OCI-LY7 (cell line): Measurements from ENCODE around the gene MTNR1B.

ENCODE experiments used
- EZH2phosphoT487 ChIP-seq: fragments of 200-600 bp; sonication (generic); IDR thresholded peaks from 2 replicates; pipeline ENCODE4 v1.6.1; 2018; ENCODE audit warnings: low read depth, borderline replicate concordance, mild to moderate bottlenecking, mixed run types, antibody characterized with exemption, low read length, moderate library complexity, mixed read lengths
- TF ChIP-seq, protein P1 (sequence below): fragments of 200-600 bp; sonication (generic); conservative IDR thresholded peaks from 2 replicates; pipeline ENCODE4 v1.5.1; 2014; ENCODE audit warnings: mild to moderate bottlenecking, antibody characterized with exemption, low read length, moderate library complexity, mixed read lengths

DNA sequence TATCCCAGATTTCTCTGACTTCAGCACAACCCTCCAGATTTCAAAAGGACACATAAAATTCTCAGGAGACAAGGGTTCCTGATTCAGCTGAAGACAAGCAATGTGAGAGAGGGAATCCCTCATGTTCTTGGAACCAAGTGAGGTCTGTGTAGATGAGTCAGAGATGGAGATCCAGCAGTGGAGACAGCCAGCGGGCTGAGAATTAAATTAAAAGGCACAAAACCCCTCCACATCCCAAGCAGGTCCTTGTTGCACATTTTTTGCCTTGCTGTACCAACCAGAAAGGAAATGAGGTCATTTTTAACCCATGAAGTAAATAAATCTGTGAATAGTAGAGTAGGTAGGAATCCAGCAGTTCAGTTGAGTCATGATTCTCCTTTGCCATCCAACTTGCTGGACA is 9.7 kb downstream of the MTNR1B start:
- TF ChIP-seq, protein P1, sequence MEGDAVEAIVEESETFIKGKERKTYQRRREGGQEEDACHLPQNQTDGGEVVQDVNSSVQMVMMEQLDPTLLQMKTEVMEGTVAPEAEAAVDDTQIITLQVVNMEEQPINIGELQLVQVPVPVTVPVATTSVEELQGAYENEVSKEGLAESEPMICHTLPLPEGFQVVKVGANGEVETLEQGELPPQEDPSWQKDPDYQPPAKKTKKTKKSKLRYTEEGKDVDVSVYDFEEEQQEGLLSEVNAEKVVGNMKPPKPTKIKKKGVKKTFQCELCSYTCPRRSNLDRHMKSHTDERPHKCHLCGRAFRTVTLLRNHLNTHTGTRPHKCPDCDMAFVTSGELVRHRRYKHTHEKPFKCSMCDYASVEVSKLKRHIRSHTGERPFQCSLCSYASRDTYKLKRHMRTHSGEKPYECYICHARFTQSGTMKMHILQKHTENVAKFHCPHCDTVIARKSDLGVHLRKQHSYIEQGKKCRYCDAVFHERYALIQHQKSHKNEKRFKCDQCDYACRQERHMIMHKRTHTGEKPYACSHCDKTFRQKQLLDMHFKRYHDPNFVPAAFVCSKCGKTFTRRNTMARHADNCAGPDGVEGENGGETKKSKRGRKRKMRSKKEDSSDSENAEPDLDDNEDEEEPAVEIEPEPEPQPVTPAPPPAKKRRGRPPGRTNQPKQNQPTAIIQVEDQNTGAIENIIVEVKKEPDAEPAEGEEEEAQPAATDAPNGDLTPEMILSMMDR: no peak
- no peak for TF ChIP-seq EZH2phosphoT487
